HG03060 (cell line): ENCODE measurements around the gene EYS.

ENCODE experiments used
- ATAC-seq: cut with Tn5 transposase; IDR thresholded peaks from one replicate; pipeline ENCODE4 v1.9.1; 2021; ENCODE audit warnings: low read depth, moderate number of reproducible peaks; ENCODE audit not compliant: unreplicated experiment

Gene EYS

DNA sequence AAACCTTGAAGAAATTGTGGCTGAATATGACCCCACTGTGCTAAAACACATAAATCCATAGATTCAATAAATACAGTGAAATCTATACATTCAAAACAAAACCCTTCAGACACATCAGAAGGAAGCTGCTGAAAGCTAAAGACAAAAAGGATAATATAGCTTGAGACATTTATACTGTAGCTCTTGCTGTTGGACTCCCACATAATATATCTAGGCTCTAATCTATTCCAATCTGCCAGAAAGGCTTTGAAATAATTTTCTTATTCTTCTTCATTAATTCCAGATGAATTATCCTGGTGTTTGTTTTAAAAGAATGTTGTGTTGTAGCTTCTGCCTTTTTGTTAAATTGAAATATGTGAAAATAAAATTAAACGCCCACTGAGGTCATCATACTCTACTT lies 454.0 kb downstream of the EYS start:
- no peak for ATAC-seq

GRCh38 chr6:65248101-65248610 lies 458.9 kb downstream of the EYS start:
- no peak for ATAC-seq

- ATAC-seq: no peak
These were observed 475.4 kb downstream of the EYS start for GRCh38 chr6:65231616-65232015.

DNA sequence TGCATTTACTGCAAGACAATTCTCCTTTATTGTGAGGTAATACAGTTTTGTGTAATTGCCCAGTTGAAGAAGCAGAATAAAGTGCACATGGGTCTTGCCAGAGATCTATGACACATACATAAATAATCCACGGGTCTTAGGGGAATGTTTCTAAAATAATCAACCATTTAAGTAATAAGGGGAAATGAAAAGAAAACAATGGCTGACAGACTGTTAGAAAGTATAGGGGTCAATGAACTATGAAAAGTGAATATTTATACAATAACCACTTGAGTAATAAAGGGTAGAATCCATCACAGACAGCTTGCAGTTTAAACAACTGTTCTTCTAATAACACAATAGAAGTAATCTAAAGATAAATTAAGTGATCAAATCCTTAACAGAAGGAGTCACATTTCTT lies 477.2 kb downstream of the EYS start:
- no peak for ATAC-seq

DNA sequence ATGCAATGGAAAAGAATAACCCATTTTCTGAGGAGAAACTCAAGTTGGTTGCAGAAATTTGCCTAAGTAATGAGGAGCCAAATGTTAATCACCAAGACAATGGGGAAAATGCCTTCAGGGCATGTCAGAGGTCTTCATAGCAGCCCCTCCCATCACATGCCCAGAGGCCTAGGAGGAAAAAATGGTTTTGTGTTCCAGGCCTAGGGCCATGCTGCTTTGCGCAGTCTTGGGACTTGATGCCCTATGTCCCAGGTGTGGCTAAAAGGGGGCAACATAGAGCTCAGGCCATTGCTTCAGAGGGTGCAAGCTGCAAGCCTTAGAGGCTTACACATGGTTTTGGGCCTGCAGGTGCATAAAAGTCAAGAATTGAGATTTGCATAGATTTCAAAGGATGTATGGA lies 485.9 kb downstream of the EYS start:
- no peak for ATAC-seq

DNA sequence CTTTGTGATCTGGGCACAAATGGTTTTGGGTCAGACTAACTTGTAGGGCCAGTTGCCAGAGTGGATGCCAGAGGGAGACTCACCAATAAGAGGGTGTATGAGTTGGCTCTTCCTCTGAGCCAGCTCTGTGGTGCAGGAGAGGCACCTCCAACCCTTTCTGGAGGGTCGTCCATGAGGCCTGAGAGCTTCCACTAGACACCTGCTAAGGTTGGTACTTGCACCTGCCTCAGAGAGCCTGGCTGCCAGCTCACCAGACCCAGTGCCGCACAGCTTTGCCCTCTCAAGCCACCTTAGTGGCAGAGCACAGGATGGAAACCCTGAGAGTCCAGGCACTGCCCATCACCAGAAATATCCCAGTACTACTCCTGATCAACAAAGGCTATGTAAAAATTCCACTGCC lies 504.3 kb downstream of the EYS start:
- ATAC-seq: no peak

- ATAC-seq: no peak
These were observed 507.3 kb downstream of the EYS start for GRCh38 chr6:65199683-65200082.

DNA sequence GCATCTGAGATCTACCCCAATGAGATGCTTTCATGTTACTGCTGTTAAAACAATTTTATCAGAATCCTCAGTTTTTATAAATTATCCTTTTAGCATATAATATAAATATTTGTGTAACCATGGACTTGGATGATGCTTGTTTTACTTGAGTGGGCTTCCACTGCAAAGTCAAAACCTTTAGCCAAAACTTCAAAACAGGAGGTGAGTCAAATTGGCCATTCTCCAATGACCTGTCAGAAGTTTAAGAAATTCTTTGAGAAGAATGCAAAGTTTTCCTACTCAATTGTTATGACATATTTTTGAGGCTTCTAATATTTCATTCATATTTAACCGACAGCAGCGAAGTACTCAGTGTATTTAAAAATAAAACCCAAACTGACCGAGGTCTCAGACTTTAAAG lies 507.9 kb downstream of the EYS start:
- ATAC-seq: no peak

DNA sequence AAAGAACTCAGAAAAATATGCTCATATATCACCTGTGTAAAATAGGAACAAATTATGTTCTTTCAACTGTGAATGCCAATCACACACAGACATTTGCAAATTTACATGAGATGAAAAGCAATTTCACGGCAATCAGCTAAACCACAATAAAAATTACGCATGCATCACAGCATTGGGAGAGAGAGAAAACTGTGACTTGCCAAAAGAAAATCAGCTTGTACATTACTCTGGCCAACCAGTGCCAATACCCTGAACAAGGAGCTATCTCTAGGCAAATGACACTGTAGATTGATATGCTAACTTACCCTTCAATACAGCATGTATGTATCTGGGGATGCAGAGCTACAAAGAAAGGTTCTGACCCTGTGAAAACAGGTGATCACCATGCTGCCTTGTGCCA lies 515.6 kb downstream of the EYS start:
- ATAC-seq: no peak

- no peak for ATAC-seq
These were observed 517.7 kb downstream of the EYS start for GRCh38 chr6:65189236-65189881.

DNA sequence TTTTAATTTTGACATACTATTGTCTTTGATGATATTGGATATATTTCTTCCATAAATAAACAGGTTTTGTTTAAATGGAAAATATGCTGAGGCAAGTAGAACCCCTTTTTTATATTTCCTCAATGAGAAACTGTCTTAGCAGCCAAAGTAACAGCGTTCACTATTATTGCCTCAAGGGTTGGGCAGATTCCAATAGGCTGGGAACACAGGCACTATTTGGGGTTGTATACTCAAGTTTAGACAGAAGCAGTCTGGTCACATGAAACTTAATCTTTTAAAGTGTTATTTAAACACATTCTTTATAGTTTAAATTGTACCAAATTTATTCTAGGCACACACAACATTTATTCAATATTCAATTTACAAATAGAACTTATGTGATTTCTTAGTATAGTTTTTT lies 520.2 kb downstream of the EYS start:
- no peak for ATAC-seq

- ATAC-seq: no peak
These were observed 524.3 kb downstream of the EYS start for GRCh38 chr6:65182681-65183080.

DNA sequence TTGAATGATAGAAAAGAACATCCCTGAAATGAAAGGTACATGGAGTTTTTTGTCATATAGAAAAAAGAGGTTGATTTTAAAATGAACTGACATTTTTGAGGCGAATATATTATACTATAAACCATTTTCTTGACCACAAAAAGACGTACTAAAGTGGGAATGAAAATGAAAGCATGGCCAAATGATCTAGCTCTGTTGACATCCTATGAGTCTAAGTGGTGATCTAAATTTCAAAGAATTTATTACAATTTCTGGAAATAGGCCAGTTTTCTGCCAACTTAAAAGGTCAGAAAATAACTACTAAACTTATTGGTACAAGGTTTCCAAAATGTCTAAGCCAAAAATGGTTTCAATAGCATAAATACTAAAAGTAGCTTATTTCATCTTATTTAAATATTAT lies 536.8 kb downstream of the EYS start:
- ATAC-seq: no peak

GRCh38 chr6:65161661-65162060 lies 545.4 kb downstream of the EYS start:
- no peak for ATAC-seq

DNA sequence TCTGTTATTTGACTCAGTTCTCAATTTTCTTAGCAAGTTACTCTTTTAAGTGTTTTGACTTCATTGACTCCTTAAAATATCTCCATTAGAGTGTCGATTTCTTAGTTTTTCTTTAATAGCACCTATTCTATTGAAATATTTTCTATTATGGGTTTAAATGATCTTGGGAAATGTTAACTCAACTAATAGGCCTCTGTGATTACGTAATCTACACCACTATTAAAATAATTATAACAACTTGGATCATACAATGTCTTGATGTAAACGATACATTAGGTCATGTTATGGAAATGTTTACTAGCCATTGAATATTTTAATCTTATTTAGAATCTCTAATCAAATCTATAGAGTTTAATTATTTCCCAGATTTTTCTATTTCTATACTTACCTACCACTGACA lies 550.0 kb downstream of the EYS start:
- no peak for ATAC-seq

DNA sequence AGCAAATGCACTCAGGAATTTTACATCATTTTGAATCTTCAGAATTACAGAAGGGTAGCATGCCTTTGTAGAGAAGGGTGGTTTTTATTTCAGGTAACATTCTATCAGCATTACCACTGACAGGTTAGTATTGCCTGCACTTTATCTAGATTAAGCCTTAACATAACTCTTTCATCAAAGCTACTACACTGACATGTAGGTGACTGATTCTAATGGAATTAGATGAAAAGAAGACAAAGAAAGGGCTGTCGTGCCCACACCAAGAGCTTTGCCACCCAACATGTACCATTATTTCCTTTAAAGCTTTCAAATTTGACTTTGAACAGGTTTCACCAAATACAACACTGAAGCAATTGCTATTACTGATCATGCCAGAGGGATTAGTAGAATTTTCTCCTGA lies 551.9 kb downstream of the EYS start:
- no peak for ATAC-seq

- no peak for ATAC-seq
These were observed 557.2 kb downstream of the EYS start for GRCh38 chr6:65149841-65150240.

GRCh38 chr6:65148839-65149238 lies 558.2 kb downstream of the EYS start:
- ATAC-seq: no peak

DNA sequence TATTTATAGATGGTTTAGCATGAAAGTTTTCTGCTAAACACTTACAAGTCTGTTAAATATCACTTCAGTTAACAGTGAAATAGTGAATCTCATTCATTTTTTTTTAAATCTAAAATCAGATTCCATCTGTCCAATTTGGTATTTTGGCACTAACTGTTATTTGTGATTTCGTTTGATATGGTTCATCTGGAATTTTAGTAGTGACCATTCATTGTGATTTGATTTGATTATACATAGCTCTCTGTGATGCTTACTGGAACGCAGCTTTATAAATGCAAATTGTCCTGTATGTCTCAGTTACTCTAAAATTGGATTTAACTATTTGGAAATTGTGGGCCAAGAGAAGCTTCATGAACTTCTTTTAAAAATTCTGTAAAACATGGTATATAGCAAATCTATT lies 571.5 kb downstream of the EYS start:
- no peak for ATAC-seq

GRCh38 chr6:65126667-65127066 lies 580.4 kb downstream of the EYS start:
- no peak for ATAC-seq

DNA sequence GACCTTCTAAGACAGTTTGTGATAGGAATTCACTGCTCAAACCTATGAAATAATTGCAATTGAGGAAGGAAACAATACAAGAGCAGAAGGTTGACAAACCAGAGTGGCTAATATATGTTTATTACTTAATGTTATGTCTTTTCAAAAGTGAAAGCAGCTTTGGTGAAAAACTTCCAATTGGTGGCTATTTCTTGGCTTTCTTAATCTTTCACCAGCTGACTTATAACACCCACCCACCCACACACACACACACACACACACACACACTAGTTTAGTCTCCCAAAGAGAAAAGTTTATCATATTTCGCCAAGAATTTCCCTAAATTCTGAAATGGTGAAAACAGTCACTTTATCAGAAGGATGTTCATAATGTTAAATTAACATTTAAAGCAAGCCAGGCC lies 583.5 kb downstream of the EYS start:
- no peak for ATAC-seq

- no peak for ATAC-seq
These were observed 589.1 kb downstream of the EYS start for GRCh38 chr6:65117817-65118409.

- no peak for ATAC-seq
These were observed 590.7 kb downstream of the EYS start for GRCh38 chr6:65116326-65116725.
